ENCODE results near the gene UBE2Z. TPM values are rescaled to one million over a fixed set of nuclear protein-coding genes. Genes with fewer than 3 reads are reported as not detected.

The UBE2Z gene
- total and polyA plus RNA-seq, 4 donors: 10.5 to 23.8 (median 18.8) TPM

GRCh38 chr17:48927978-48928745 is 20.0 kb downstream of the UBE2Z start:
- no peak overlapping the region for H3K4me3 ChIP-seq (ENCODE audit: low read depth in 1 of 3, low read length in 3 of 3)

More at GRCh38 chr17:48927978-48928745, 20.0 kb downstream of the UBE2Z start:
- Histone ChIP-seq H3K4me1 (ENCODE audit: control insufficient read depth in 4 of 4, insufficient read depth in 4 of 4, low read length in 3 of 4) (no peaks in the 10 kb centered on the region), H3K9ac (ENCODE audit: low read depth in 1 of 2, low read length in 2 of 2) (no peak overlapping the region), H3K27me3 (ENCODE audit: control insufficient read depth in 4 of 4, insufficient read depth in 4 of 4, low read length in 3 of 4) (no peaks in the 10 kb centered on the region), H3K27ac (ENCODE audit: low read depth in 1 of 2, low read length in 2 of 2) (no peak overlapping the region), H3K36me3 (ENCODE audit: control insufficient read depth in 4 of 4, insufficient read depth in 3 of 4, low read depth in 1 of 4, low read length in 3 of 4) (peaks cover 11 to 83% (median 62%) of the 10 kb centered on the region in 4 donors), H3K9me3 (ENCODE audit: control insufficient read depth in 4 of 4, low read length in 3 of 4) (no peaks in the 10 kb centered on the region)
- DNase-seq (ENCODE audit: low spot score): no peak
- TF ChIP-seq RAD21 (IDR thresholded peaks at IDR 0.05): no peak
- TF ChIP-seq ZBTB33 (IDR thresholded peaks at IDR 0.05): no peak
- TF ChIP-seq RXRA (IDR thresholded peaks at IDR 0.05): no peak
- no peak for TF ChIP-seq REST (IDR thresholded peaks at IDR 0.05)
- no peak for TF ChIP-seq SP1 (IDR thresholded peaks at IDR 0.05)
- TF ChIP-seq MAX (IDR thresholded peaks at IDR 0.05): no peak
- no peak for TF ChIP-seq JUND (IDR thresholded peaks at IDR 0.05)
- WGBS: 76% methylated on average over 6 of the region's 6 CpGs

Measured in liver (tissue), 9 donors.